ENCODE results near the gene PELI2.

The PELI2 gene

GRCh38 chr14:56208520-56208919 is 90.3 kb downstream of the PELI2 start:
- no peak for DNase-seq

- no peak for DNase-seq
These were observed 92.4 kb downstream of the PELI2 start for GRCh38 chr14:56210571-56210970.

GRCh38 chr14:56211084-56211483 is 92.9 kb downstream of the PELI2 start:
- DNase-seq = no peak

GRCh38 chr14:56211844-56212243 is 93.6 kb downstream of the PELI2 start:
- no peak for DNase-seq

GRCh38 chr14:56212521-56212920 is 94.3 kb downstream of the PELI2 start:
- no peak for DNase-seq

- DNase-seq = no peak
These were observed 95.1 kb downstream of the PELI2 start for GRCh38 chr14:56213306-56213705.

GRCh38 chr14:56215180-56215579 is 97.0 kb downstream of the PELI2 start:
- DNase-seq = no peak

- peak; percentile 91 for DNase-seq
These were observed 98.6 kb downstream of the PELI2 start for GRCh38 chr14:56216626-56217379.

GRCh38 chr14:56217380-56218045 is 99.3 kb downstream of the PELI2 start:
- DNase-seq = no peak

GRCh38 chr14:56219666-56220413 is 101.6 kb downstream of the PELI2 start:
- no peak for DNase-seq

GRCh38 chr14:56221382-56222128 is 103.3 kb downstream of the PELI2 start:
- no peak for DNase-seq

- no peak for DNase-seq
These were observed 106.0 kb downstream of the PELI2 start for GRCh38 chr14:56224229-56224628.

GRCh38 chr14:56224691-56225681 is 106.8 kb downstream of the PELI2 start:
- DNase-seq = no peak

GRCh38 chr14:56235388-56235787 is 117.2 kb downstream of the PELI2 start:
- DNase-seq = no peak

- no peak for DNase-seq
These were observed 119.2 kb downstream of the PELI2 start for GRCh38 chr14:56237398-56237797.

GRCh38 chr14:56241461-56241860 is 123.2 kb downstream of the PELI2 start:
- DNase-seq = no peak

- no peak for DNase-seq
These were observed 124.9 kb downstream of the PELI2 start for GRCh38 chr14:56243110-56243509.

GRCh38 chr14:56244138-56244789 is 126.1 kb downstream of the PELI2 start:
- no peak for DNase-seq

- no peak for DNase-seq
These were observed 129.4 kb downstream of the PELI2 start for GRCh38 chr14:56247495-56248200.

- DNase-seq = no peak
These were observed 130.2 kb downstream of the PELI2 start for GRCh38 chr14:56248442-56248841.

GRCh38 chr14:56261046-56261445 is 142.8 kb downstream of the PELI2 start:
- no peak for DNase-seq
